Measurements from ENCODE around the gene YIPF5. TPM values are rescaled to one million over a fixed set of nuclear protein-coding genes. Genes with fewer than 3 reads are reported as not detected.

Gene YIPF5
- total RNA-seq, 1 experiment from 2014 or later: 24.1 TPM

GRCh38 chr5:144133050-144133633 is 37.3 kb downstream of the YIPF5 start:
- no peak for DNase-seq
- no peaks in the 10 kb centered on the region for H3K27me3 ChIP-seq (ENCODE audit: low read length)
- no peaks in the 10 kb centered on the region for H3K9me3 ChIP-seq (ENCODE audit: low read length)
- H4K20me1 ChIP-seq (ENCODE audit: low read length): no peaks in the 10 kb centered on the region
- no peaks in the 10 kb centered on the region for H3K4me1 ChIP-seq (ENCODE audit: insufficient read depth, low read length)
- ChIA-PET POLR2A (ENCODE audit: unreplicated experiment) (no interaction called here), CTCF (no interaction called here)
- no peak for ATAC-seq
- no peak overlapping the region for H3K27ac ChIP-seq (ENCODE audit: low read length)
- H3K9ac ChIP-seq (ENCODE audit: low read length): no peak overlapping the region
- intact Hi-C loops (cut with micrococcal nuclease): no loop called here
- H3K36me3 ChIP-seq (ENCODE audit: low read depth, low read length): no peaks in the 10 kb centered on the region
- no peaks in the 10 kb centered on the region for H3K79me2 ChIP-seq (ENCODE audit: low read length)
- H3K4me2 ChIP-seq (ENCODE audit: low read length): no peak overlapping the region
- no peaks in the 10 kb centered on the region for H3K9me2 ChIP-seq (replicated peaks; ENCODE audit: low read length)
- no peak for TF ChIP-seq EZH2phosphoT487 (IDR thresholded peaks at IDR 0.05; ENCODE audit: borderline replicate concordance, low read length)
- TF ChIP-seq EZH2 (IDR thresholded peaks at IDR 0.05; ENCODE audit: low read length, unreplicated experiment): no peak
- TF ChIP-seq CTCF (conservative IDR thresholded peaks at IDR 0.05; ENCODE audit: low read depth, low read length): no peak
- H2AFZ ChIP-seq (ENCODE audit: low read length): no peak overlapping the region
- H3F3A ChIP-seq (ENCODE audit: low read length, unreplicated experiment): no peaks in the 10 kb centered on the region
- BruUV-seq (replicated peaks): no TSS peak
- H3K4me3 ChIP-seq (ENCODE audit: low read length): no peak overlapping the region

- POLR2A ChIA-PET (ENCODE audit: unreplicated experiment): no interaction called here
- Histone ChIP-seq H3K36me3 (ENCODE audit: low read depth, low read length) (no peaks in the 10 kb centered on the region), H3K4me1 (ENCODE audit: insufficient read depth, low read length) (no peaks in the 10 kb centered on the region), H3F3A (ENCODE audit: low read length, unreplicated experiment) (no peaks in the 10 kb centered on the region), H3K27ac (ENCODE audit: low read length) (no peak overlapping the region), H3K79me2 (ENCODE audit: low read length) (no peaks in the 10 kb centered on the region), H3K4me2 (ENCODE audit: low read length) (no peak overlapping the region), H3K4me3 (ENCODE audit: low read length) (no peak overlapping the region), H3K9me3 (ENCODE audit: low read length) (no peaks in the 10 kb centered on the region), H3K9me2 (replicated peaks; ENCODE audit: low read length) (no peaks in the 10 kb centered on the region), H3K9ac (ENCODE audit: low read length) (no peak overlapping the region), H3K27me3 (ENCODE audit: low read length) (no peaks in the 10 kb centered on the region), H4K20me1 (ENCODE audit: low read length) (no peaks in the 10 kb centered on the region), H2AFZ (ENCODE audit: low read length) (no peak overlapping the region)
- CTCF ChIA-PET: no interaction called here
- intact Hi-C loops (cut with micrococcal nuclease): no loop called here
- BruUV-seq (replicated peaks): no TSS peak
- TF ChIP-seq EZH2 (IDR thresholded peaks at IDR 0.05; ENCODE audit: low read length, unreplicated experiment) (no peak), EZH2phosphoT487 (IDR thresholded peaks at IDR 0.05; ENCODE audit: borderline replicate concordance, low read length) (no peak), CTCF (conservative IDR thresholded peaks at IDR 0.05; ENCODE audit: low read depth, low read length) (no peak)
- ATAC-seq (no peak), DNase-seq (no peak)
Measured at GRCh38 chr5:144131261-144131660, 39.2 kb downstream of the YIPF5 start.

GRCh38 chr5:144130306-144130705 is 40.2 kb downstream of the YIPF5 start:
- no peak for TF ChIP-seq EZH2 (IDR thresholded peaks at IDR 0.05; ENCODE audit: low read length, unreplicated experiment)
- no peak for TF ChIP-seq CTCF (conservative IDR thresholded peaks at IDR 0.05; ENCODE audit: low read depth, low read length)
- TF ChIP-seq EZH2phosphoT487 (IDR thresholded peaks at IDR 0.05; ENCODE audit: borderline replicate concordance, low read length): no peak
- CTCF ChIA-PET: no interaction called here

More at GRCh38 chr5:144130306-144130705, 40.2 kb downstream of the YIPF5 start:
- intact Hi-C loops (cut with micrococcal nuclease): no loop called here
- Histone ChIP-seq H3K4me3 (ENCODE audit: low read length) (no peak overlapping the region), H3K36me3 (ENCODE audit: low read depth, low read length) (no peaks in the 10 kb centered on the region), H3K27ac (ENCODE audit: low read length) (no peak overlapping the region), H3K9me2 (replicated peaks; ENCODE audit: low read length) (no peaks in the 10 kb centered on the region), H3K27me3 (ENCODE audit: low read length) (no peaks in the 10 kb centered on the region), H3F3A (ENCODE audit: low read length, unreplicated experiment) (no peaks in the 10 kb centered on the region), H3K4me2 (ENCODE audit: low read length) (no peak overlapping the region), H3K9me3 (ENCODE audit: low read length) (no peaks in the 10 kb centered on the region), H3K4me1 (ENCODE audit: insufficient read depth, low read length) (no peaks in the 10 kb centered on the region), H4K20me1 (ENCODE audit: low read length) (no peaks in the 10 kb centered on the region), H3K9ac (ENCODE audit: low read length) (no peak overlapping the region), H2AFZ (ENCODE audit: low read length) (no peak overlapping the region), H3K79me2 (ENCODE audit: low read length) (no peaks in the 10 kb centered on the region)
- ATAC-seq (no peak), DNase-seq (no peak)
- BruUV-seq (replicated peaks): no TSS peak
- POLR2A ChIA-PET (ENCODE audit: unreplicated experiment): no interaction called here

Measured in PC-3 (cell line).